Upper lobe of left lung (tissue), 4 donors: Measurements from ENCODE around the gene SERINC5.

Source experiments
- EP300 ChIP-seq, 4 donors: sonication (generic); formaldehyde crosslinking; IDR thresholded peaks; one replicate each; pipeline ENCODE4 v1.5.1; 2017; ENCODE audit warnings: antibody characterized with exemption in 4 of 4, control low read depth in 2 of 4
- TF ChIP-seq, protein P1 (sequence below), 6 experiments: fragments of 450-650 bp in 4 of 6; fragments of 200-600 bp in 2 of 6; sonication (generic) in 2 of 6; IDR thresholded peaks; one replicate each; pipeline ENCODE4 v1.5.1; 2016 to 2019; ENCODE audit warnings: antibody characterized with exemption in 6 of 6

DNA sequence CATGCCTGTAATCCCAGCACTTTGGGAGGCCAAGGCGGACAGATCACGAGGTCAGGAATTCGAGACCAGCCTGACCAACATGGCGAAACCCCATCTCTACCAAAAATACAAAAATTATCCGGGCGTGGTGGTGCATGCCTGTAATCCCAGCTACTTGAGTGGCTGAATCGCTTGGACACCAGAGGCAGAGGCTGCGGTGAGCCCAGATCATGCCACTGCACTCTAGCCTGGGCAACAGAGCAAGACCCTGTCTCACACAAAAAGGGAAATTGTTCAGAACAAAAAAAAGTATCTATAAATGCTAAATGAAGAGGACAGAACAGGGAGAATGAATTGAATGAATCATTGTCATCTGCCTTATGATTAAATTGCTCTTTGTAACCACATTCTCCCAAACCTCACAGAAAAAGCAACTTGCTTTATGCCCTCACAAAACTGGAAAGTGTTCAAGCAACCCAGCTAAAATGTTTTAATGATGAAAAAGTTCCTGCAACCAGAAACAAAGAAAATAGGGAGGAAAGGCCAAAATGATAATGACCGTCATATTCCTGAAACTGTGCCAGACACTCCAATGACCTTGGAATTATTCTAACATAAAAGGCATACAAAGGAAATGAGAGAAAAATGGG lies 83.7 kb downstream of the SERINC5 start:
- no peak for TF ChIP-seq EP300 (IDR thresholded peaks at IDR 0.05)
- TF ChIP-seq, protein P1, sequence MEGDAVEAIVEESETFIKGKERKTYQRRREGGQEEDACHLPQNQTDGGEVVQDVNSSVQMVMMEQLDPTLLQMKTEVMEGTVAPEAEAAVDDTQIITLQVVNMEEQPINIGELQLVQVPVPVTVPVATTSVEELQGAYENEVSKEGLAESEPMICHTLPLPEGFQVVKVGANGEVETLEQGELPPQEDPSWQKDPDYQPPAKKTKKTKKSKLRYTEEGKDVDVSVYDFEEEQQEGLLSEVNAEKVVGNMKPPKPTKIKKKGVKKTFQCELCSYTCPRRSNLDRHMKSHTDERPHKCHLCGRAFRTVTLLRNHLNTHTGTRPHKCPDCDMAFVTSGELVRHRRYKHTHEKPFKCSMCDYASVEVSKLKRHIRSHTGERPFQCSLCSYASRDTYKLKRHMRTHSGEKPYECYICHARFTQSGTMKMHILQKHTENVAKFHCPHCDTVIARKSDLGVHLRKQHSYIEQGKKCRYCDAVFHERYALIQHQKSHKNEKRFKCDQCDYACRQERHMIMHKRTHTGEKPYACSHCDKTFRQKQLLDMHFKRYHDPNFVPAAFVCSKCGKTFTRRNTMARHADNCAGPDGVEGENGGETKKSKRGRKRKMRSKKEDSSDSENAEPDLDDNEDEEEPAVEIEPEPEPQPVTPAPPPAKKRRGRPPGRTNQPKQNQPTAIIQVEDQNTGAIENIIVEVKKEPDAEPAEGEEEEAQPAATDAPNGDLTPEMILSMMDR (IDR thresholded peaks at IDR 0.05): no peak
